K562 (cell line): ENCODE results near the gene THAP12. TPM values are rescaled to one million over a fixed set of nuclear protein-coding genes. Genes with fewer than 3 reads are reported as not detected.
A peak's percentile ranks its signal among the peaks of the same experiment; 100 is the strongest.

Experiments used
- CBX5 ChIP-seq: IDR thresholded peaks from 2 replicates; pipeline ENCODE4 v1.6.1; 2014; ENCODE audit warnings: low read depth, borderline replicate concordance
- FOS ChIP-seq: IDR thresholded peaks from 3 replicates; pipeline ENCODE4 v1.6.1; 2011; ENCODE audit not compliant: insufficient read length; ENCODE audit errors: extremely low read depth
- FUS ChIP-seq: fragments of 200-400 bp; formaldehyde crosslinking; optimal IDR thresholded peaks from 2 replicates; pipeline ENCODE3; 2017; ENCODE audit warnings: low read depth, low read length
- HDAC2 ChIP-seq: fragments of 450-650 bp; IDR thresholded peaks from 2 replicates; pipeline ENCODE4 v1.6.1; 2016; ENCODE audit warnings: mild to moderate bottlenecking
- HNRNPUL1 ChIP-seq: fragments of 200-400 bp; formaldehyde crosslinking; IDR thresholded peaks from 2 replicates; pipeline ENCODE4 v1.6.1; 2017; ENCODE audit warnings: low read length
- KHSRP ChIP-seq: fragments of 450-650 bp; IDR thresholded peaks from 2 replicates; pipeline ENCODE4 v1.6.1; 2017
- MCM2 ChIP-seq: fragments of 450-650 bp; IDR thresholded peaks from 2 replicates; pipeline ENCODE4 v1.6.1; 2017; ENCODE audit warnings: low read depth, mild to moderate bottlenecking
- NFATC3 ChIP-seq: fragments of 450-650 bp; IDR thresholded peaks from 2 replicates; pipeline ENCODE4 v1.6.1; 2017; ENCODE audit warnings: mild to moderate bottlenecking
- NFE2 ChIP-seq: IDR thresholded peaks from 2 replicates; pipeline ENCODE4 v1.6.1; 2014; ENCODE audit warnings: antibody characterized with exemption, low read depth
- NR4A1 ChIP-seq, 2 experiments: fragments of 250-450 bp in 1 of 2; fragments of 450-650 bp in 1 of 2; sonication (Bioruptor Pico) in 1 of 2; IDR thresholded peaks; 2 replicates each; pipeline versions ENCODE4 v1.4.0 to v1.6.1; 2016 to 2020; ENCODE audit warnings: mild to moderate bottlenecking in 2 of 2, missing compliant biosample characterization in 1 of 2, missing genetic modification characterization in 1 of 2, moderate library complexity in 1 of 2
- PRPF4 ChIP-seq: fragments of 200-400 bp; formaldehyde crosslinking; IDR thresholded peaks from one replicate; pipeline ENCODE4 v1.6.1; 2017; ENCODE audit warnings: low read length, low read depth, mild to moderate bottlenecking; ENCODE audit not compliant: insufficient read depth, poor library complexity, severe bottlenecking
- RB1 ChIP-seq: fragments of 450-650 bp; IDR thresholded peaks from 2 replicates; pipeline ENCODE4 v1.6.1; 2017; ENCODE audit warnings: low read depth, mild to moderate bottlenecking
- SMARCA5 ChIP-seq: fragments of 450-650 bp; IDR thresholded peaks from 2 replicates; pipeline ENCODE4 v1.6.1; 2016
- SNRNP70 ChIP-seq: fragments of 200-400 bp; formaldehyde crosslinking; optimal IDR thresholded peaks from 2 replicates; pipeline ENCODE3; 2017; ENCODE audit warnings: low read depth, low read length
- TARDBP ChIP-seq: fragments of 450-650 bp; IDR thresholded peaks from 2 replicates; pipeline ENCODE4 v1.6.1; 2016
- ZBTB1 ChIP-seq: sonication (generic); formaldehyde crosslinking; IDR thresholded peaks from 2 replicates; pipeline ENCODE4 v1.8.1; 2023; ENCODE audit warnings: missing genetic modification reagents, low read depth, mild to moderate bottlenecking, borderline replicate concordance
- ZBTB7A ChIP-seq: IDR thresholded peaks from 2 replicates; pipeline ENCODE4 v1.6.1; 2011; ENCODE audit warnings: low read depth, mild to moderate bottlenecking, low read length, moderate library complexity, borderline replicate concordance; ENCODE audit not compliant: control insufficient read depth
- ZNF384 ChIP-seq: IDR thresholded peaks from 2 replicates; pipeline ENCODE4 v1.6.1; 2012; ENCODE audit warnings: low read depth, low read length, improper control_type of control experiment
- ZNF785 ChIP-seq: fragments of 250-450 bp; sonication (Bioruptor Pico); IDR thresholded peaks from 2 replicates; pipeline ENCODE4 v1.4.0; 2020; ENCODE audit warnings: mild to moderate bottlenecking
- polyA plus RNA-seq, 8 experiments: library from polyadenylated mRNA; depleted of rRNA in 4 of 8; stranded (reverse) in 5 of 8; unstranded in 3 of 8; fragments of >200 nt; fragmentation: Nextera tagmentation in 2 of 8; fragmentation: Illumina TruSeq in 1 of 8; extraction: Ambion mirVana in 2 of 8; extraction: Trizol in 1 of 8; gene quantifications; 2 replicates each; pipeline versions ENCODE4 v1.2.1 to v1.2.3, GENCODE V29; 2011 to 2014; ENCODE audit warnings: inconsistent platforms in 1 of 8, missing spikeins in 1 of 8
- total RNA-seq, 7 experiments: library from RNA; depleted of rRNA in 6 of 7; stranded (reverse); fragments of >200 nt in 6 of 7; fragmentation: Illumina TruSeq in 2 of 7; extraction: Trizol in 2 of 7; gene quantifications; 2 replicates each; pipeline versions ENCODE4 v1.2.1 to v1.2.3, GENCODE V29; 2011 to 2021; ENCODE audit warnings: low replicate concordance in 1 of 7
- TF ChIP-seq, protein P1 (sequence below): fragments of 250-450 bp; sonication (Bioruptor Pico); IDR thresholded peaks from 2 replicates; pipeline ENCODE4 v1.8.0; 2022; ENCODE audit warnings: moderate library complexity, mild to moderate bottlenecking, inconsistent platforms
- TF ChIP-seq, protein P2 (sequence below), 3 experiments: fragments of 200-800 bp in 1 of 3; fragments of 250-450 bp in 1 of 3; fragments of 450-650 bp in 1 of 3; sonication (Bioruptor Pico) in 1 of 3; sonication (Bioruptor generic) in 1 of 3; formaldehyde crosslinking in 1 of 3; IDR thresholded peaks; 2 replicates each; pipeline versions ENCODE4 v1.6.1 to v1.8.0; 2016 to 2022; ENCODE audit warnings: mild to moderate bottlenecking in 2 of 3, missing genetic modification characterization in 2 of 3, missing compliant biosample characterization in 1 of 3, moderate library complexity in 1 of 3
- TF ChIP-seq, protein P3 (sequence below): sonication (generic); formaldehyde crosslinking; IDR thresholded peaks from 2 replicates; pipeline ENCODE4 v1.9.0; 2022; ENCODE audit warnings: mild to moderate bottlenecking, missing genetic modification reagents
- TF ChIP-seq, protein P4 (sequence below), 2 experiments: fragments of 450-650 bp; conservative IDR thresholded peaks; 2 replicates each; pipeline ENCODE4 v1.6.1; 2017; ENCODE audit warnings: mild to moderate bottlenecking in 2 of 2, moderate library complexity in 2 of 2

The THAP12 gene
- total and polyA plus RNA-seq, 9 of the 15 experiments (the other 6 are each of a cell fraction or from before 2014, with no cell fraction given): 28.1 to 103 (median 57.8) TPM

DNA sequence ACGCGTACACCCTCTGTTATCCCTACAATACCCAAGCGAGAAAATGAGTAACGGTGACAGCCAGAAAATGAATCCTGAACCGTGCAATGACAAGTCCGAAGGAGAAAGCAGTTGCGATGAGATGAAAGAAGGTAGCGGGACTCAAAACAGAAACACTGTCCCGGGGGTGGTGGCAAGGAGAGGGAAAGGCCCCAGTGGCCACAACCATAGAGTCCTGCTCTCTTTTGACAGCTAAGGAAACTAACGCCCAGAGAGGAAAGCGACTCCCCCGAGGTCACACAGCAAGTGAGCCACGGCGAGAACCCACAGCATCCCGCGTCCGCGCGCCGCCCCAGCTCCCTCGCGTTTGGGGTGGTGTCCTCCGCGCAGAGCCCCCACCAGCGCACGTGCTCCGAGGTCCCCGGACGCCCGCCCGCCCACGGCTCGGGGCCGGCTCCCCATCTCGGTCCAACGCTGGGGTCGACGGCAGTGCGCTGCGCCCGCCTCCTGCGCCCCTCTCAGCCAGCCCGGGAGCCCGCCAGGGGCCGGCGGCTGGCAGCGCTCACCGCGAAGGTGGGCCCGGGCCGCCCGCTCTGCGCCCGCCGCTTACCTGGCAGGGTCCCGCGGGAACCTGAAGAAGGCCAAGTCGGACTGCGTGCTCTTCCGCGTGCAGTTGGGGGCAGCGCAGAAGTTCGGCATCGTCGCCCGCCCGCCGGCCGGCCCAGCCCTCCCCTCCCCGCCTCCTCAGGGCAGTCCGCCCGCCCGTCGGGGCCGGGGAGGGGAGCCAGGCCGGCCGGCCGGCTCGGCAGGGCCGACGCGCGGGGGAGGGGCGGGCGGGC is 564 bp downstream of the THAP12 start (continued):
- TF ChIP-seq, protein P1, sequence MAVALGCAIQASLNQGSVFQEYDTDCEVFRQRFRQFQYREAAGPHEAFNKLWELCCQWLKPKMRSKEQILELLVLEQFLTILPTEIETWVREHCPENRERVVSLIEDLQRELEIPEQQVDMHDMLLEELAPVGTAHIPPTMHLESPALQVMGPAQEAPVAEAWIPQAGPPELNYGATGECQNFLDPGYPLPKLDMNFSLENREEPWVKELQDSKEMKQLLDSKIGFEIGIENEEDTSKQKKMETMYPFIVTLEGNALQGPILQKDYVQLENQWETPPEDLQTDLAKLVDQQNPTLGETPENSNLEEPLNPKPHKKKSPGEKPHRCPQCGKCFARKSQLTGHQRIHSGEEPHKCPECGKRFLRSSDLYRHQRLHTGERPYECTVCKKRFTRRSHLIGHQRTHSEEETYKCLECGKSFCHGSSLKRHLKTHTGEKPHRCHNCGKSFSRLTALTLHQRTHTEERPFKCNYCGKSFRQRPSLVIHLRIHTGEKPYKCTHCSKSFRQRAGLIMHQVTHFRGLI (CRISPR knock-in tag): no peak
- TF ChIP-seq ZBTB1 (CRISPR knock-in tag) (no peak), HNRNPUL1 (no peak), CBX5 (no peak), SNRNP70 (no peak), NR4A1 (CRISPR knock-in tag; IDR thresholded peaks at IDR 0.05) (no peak), NR4A1 (tag; IDR thresholded peaks at IDR 0.05) (no peak), PRPF4 (no peak), HDAC2 (no peak), RB1 (peak; percentile 10; the same call in 1 of the 2 replicates), NFATC3 (no peak), FOS (no peak), ZNF785 (CRISPR knock-in tag) (no peak), ZNF384 (no peak), MCM2 (no peak), SMARCA5 (0 out of 2 replicates have a peak, but pooled peaks have one; percentile 42), ZBTB7A (no peak), FUS (no peak), NFE2 (no peak), KHSRP (no peak), TARDBP (no peak)
- TF ChIP-seq, protein P2, sequence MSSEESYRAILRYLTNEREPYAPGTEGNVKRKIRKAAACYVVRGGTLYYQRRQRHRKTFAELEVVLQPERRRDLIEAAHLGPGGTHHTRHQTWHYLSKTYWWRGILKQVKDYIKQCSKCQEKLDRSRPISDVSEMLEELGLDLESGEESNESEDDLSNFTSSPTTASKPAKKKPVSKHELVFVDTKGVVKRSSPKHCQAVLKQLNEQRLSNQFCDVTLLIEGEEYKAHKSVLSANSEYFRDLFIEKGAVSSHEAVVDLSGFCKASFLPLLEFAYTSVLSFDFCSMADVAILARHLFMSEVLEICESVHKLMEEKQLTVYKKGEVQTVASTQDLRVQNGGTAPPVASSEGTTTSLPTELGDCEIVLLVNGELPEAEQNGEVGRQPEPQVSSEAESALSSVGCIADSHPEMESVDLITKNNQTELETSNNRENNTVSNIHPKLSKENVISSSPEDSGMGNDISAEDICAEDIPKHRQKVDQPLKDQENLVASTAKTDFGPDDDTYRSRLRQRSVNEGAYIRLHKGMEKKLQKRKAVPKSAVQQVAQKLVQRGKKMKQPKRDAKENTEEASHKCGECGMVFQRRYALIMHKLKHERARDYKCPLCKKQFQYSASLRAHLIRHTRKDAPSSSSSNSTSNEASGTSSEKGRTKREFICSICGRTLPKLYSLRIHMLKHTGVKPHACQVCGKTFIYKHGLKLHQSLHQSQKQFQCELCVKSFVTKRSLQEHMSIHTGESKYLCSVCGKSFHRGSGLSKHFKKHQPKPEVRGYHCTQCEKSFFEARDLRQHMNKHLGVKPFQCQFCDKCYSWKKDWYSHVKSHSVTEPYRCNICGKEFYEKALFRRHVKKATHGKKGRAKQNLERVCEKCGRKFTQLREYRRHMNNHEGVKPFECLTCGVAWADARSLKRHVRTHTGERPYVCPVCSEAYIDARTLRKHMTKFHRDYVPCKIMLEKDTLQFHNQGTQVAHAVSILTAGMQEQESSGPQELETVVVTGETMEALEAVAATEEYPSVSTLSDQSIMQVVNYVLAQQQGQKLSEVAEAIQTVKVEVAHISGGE (CRISPR knock-in tag; IDR thresholded peaks at IDR 0.05): no peak
- TF ChIP-seq, protein P3, sequence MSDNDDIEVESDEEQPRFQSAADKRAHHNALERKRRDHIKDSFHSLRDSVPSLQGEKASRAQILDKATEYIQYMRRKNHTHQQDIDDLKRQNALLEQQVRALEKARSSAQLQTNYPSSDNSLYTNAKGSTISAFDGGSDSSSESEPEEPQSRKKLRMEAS (CRISPR knock-in tag): peak; percentile 59
- TF ChIP-seq, protein P4, sequence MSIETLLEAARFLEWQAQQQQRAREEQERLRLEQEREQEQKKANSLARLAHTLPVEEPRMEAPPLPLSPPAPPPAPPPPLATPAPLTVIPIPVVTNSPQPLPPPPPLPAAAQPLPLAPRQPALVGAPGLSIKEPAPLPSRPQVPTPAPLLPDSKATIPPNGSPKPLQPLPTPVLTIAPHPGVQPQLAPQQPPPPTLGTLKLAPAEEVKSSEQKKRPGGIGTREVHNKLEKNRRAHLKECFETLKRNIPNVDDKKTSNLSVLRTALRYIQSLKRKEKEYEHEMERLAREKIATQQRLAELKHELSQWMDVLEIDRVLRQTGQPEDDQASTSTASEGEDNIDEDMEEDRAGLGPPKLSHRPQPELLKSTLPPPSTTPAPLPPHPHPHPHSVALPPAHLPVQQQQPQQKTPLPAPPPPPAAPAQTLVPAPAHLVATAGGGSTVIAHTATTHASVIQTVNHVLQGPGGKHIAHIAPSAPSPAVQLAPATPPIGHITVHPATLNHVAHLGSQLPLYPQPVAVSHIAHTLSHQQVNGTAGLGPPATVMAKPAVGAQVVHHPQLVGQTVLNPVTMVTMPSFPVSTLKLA (conservative IDR thresholded peaks at IDR 0.05): peak; percentile 25 to 55; a peak in 3 of 4 replicates
